ENCODE results near the gene TMEM61. TPM values are rescaled to one million over a fixed set of nuclear protein-coding genes. Genes with fewer than 3 reads are reported as not detected.

Gene TMEM61
- total and polyA plus RNA-seq, 2 donors (not counting 1 experiment from before 2014, with no cell fraction given), result not detected

- no peaks in the 10 kb centered on the region for H3K4me1 Mint-ChIP-seq
- Histone ChIP-seq H3K4me1 (ENCODE audit: control insufficient read depth in 2 of 2, insufficient read depth in 2 of 2, low read length in 2 of 2) (no peaks in the 10 kb centered on the region), H3K9me3 (ENCODE audit: control extremely low read depth in 1 of 3, control insufficient read depth in 2 of 3, insufficient read depth in 1 of 3, low read length in 2 of 3) (peaks cover 0 to 4% (median 0%) of the 10 kb centered on the region in 3 donors), H3K79me2 (ENCODE audit: control insufficient read depth, insufficient read depth, low read length) (no peaks in the 10 kb centered on the region), H3K4me2 (replicated peaks; ENCODE audit: low read depth, low read length, poor library complexity, severe bottlenecking) (no peak overlapping the region), H3K4me3 (ENCODE audit: control extremely low read depth in 1 of 5, extremely low read depth in 1 of 5, insufficient read depth in 1 of 5, low read depth in 2 of 5, low read length in 4 of 5) (no peak overlapping the region), H3K27ac (ENCODE audit: low read length in 2 of 2) (no peak overlapping the region), H3K27me3 (replicated peaks in 1 of 4; ENCODE audit: control extremely low read depth in 1 of 4, control insufficient read depth in 3 of 4, insufficient read depth in 4 of 4, low read length in 3 of 4) (peaks cover 0 to 7% (median 2%) of the 10 kb centered on the region in 4 experiments), H2AFZ (ENCODE audit: insufficient read depth, low read depth, low read length, poor library complexity, severe bottlenecking) (no peak overlapping the region), H3K36me3 (replicated peaks in 1 of 2; ENCODE audit: control extremely low read depth in 1 of 2, control insufficient read depth in 1 of 2, extremely low read depth in 1 of 2, insufficient read depth in 2 of 2, low read length in 1 of 2) (no peaks in the 10 kb centered on the region), H4K20me1 (ENCODE audit: control insufficient read depth, insufficient read depth, low read length, poor library complexity, severe bottlenecking) (no peaks in the 10 kb centered on the region), H3K9ac (ENCODE audit: low read length) (no peak overlapping the region)
- 64% methylated on average over 2 of the region's 4 CpGs for WGBS (ENCODE audit: insufficient coverage)
- ChIA-PET CTCF (no interaction called here), POLR2A (no interaction called here)
- TF ChIP-seq EZH2 (IDR thresholded peaks at IDR 0.05; ENCODE audit: borderline replicate concordance, insufficient read depth, low read depth, low read length, poor library complexity, severe bottlenecking), result no peak
- no peak for TF ChIP-seq CTCF (IDR thresholded peaks at IDR 0.05)
- no peaks in the 10 kb centered on the region for H3K9me3 Mint-ChIP-seq (ENCODE audit: insufficient read depth)
- intact Hi-C loops (cut with micrococcal nuclease), result no loop called here
- peaks cover 42% of the 10 kb centered on the region for H3K27me3 Mint-ChIP-seq
- H3K27ac Mint-ChIP-seq, result no peak overlapping the region
- DNase-seq (no peak), ATAC-seq (ENCODE audit: low read depth) (no peak)
- H3K4me3 Mint-ChIP-seq, result no peak overlapping the region
Measured at GRCh38 chr1:54975356-54976108, 4.9 kb upstream of the TMEM61 start.

GRCh38 chr1:54976747-54977146, 3.7 kb upstream of the TMEM61 start:
- H3K79me2 ChIP-seq (ENCODE audit: control insufficient read depth, insufficient read depth, low read length), result no peaks in the 10 kb centered on the region
- no peak overlapping the region for H3K4me2 ChIP-seq (replicated peaks; ENCODE audit: low read depth, low read length, poor library complexity, severe bottlenecking)
- H3K9me3 ChIP-seq (ENCODE audit: control extremely low read depth in 1 of 3, control insufficient read depth in 2 of 3, insufficient read depth in 1 of 3, low read length in 2 of 3), result peaks cover 0 to 4% (median 0%) of the 10 kb centered on the region in 3 donors
- no peak overlapping the region for H2AFZ ChIP-seq (ENCODE audit: insufficient read depth, low read depth, low read length, poor library complexity, severe bottlenecking)
- POLR2A ChIA-PET, result no interaction called here
- H3K9ac ChIP-seq (ENCODE audit: low read length), result no peak overlapping the region
- H3K4me3 ChIP-seq (ENCODE audit: control extremely low read depth in 1 of 5, extremely low read depth in 1 of 5, insufficient read depth in 1 of 5, low read depth in 2 of 5, low read length in 4 of 5), result no peak overlapping the region
- no peak overlapping the region for H3K27ac Mint-ChIP-seq
- no peaks in the 10 kb centered on the region for H3K4me1 ChIP-seq (ENCODE audit: control insufficient read depth in 2 of 2, insufficient read depth in 2 of 2, low read length in 2 of 2)
- no peaks in the 10 kb centered on the region for H4K20me1 ChIP-seq (ENCODE audit: control insufficient read depth, insufficient read depth, low read length, poor library complexity, severe bottlenecking)
- no peaks in the 10 kb centered on the region for H3K9me3 Mint-ChIP-seq (ENCODE audit: insufficient read depth)
- intact Hi-C loops (cut with micrococcal nuclease), result no loop called here
- no peak overlapping the region for H3K27ac ChIP-seq (ENCODE audit: low read length in 2 of 2)
- no peak for DNase-seq
- no peak overlapping the region for H3K4me3 Mint-ChIP-seq
- H3K27me3 Mint-ChIP-seq, result peaks cover 41% of the 10 kb centered on the region
- H3K4me1 Mint-ChIP-seq, result no peaks in the 10 kb centered on the region
- CTCF ChIA-PET, result no interaction called here
- ATAC-seq (ENCODE audit: low read depth), result no peak
- no CpG with 5 or more reads among the region's 6 CpGs for WGBS (ENCODE audit: insufficient coverage)
- TF ChIP-seq CTCF (IDR thresholded peaks at IDR 0.05) (no peak), EZH2 (IDR thresholded peaks at IDR 0.05; ENCODE audit: borderline replicate concordance, insufficient read depth, low read depth, low read length, poor library complexity, severe bottlenecking) (no peak)
- H3K27me3 ChIP-seq (replicated peaks in 1 of 4; ENCODE audit: control extremely low read depth in 1 of 4, control insufficient read depth in 3 of 4, insufficient read depth in 4 of 4, low read length in 3 of 4), result peaks cover 0 to 11% (median 2%) of the 10 kb centered on the region in 4 experiments
- H3K36me3 ChIP-seq (replicated peaks in 1 of 2; ENCODE audit: control extremely low read depth in 1 of 2, control insufficient read depth in 1 of 2, extremely low read depth in 1 of 2, insufficient read depth in 2 of 2, low read length in 1 of 2), result no peaks in the 10 kb centered on the region
